ENCODE results near the gene SP3. TPM values are rescaled to one million over a fixed set of nuclear protein-coding genes. Genes with fewer than 3 reads are reported as not detected.
A peak's percentile ranks its signal among the peaks of the same experiment; 100 is the strongest.

The SP3 gene
- total and polyA plus RNA-seq, 2 experiments from 2014 or later = 24.1 to 110 TPM

DNA sequence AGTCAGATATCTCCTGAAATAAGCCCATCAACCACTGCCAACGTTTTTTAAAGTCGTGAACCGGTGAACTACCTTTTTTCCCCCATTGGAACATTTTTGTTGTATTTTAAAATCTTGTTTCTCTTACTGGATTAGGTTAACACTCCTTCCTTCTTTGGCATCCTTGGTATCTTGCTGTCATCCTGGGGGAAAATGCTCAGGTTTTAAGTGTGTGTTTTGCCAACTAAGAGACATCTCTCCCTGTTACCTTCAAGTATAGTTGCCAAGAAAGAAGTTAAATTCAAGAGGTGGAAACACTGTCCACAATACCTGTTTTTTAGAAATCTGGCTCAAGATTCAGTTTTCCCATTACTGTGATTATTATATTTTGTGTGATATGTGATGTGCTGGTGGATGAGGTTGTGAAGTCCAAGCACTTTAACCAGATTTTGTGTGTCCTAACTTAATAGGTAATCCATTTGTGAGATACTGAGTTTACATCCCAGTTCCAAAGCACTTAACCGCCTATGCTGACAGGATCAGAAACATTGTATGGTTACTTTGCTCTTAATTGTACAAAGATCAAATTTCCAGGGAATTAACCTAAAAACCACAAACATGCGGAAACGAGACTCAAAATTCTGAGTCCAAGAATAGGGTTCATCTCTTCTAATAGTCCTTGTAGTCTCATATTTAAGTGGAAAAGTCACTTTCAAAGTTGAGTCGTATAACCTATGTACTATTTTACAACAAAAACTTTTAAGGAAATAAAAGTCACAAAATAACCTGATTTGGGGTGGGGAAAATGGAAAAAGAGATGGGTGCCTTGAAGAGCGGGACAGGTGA lies 1.3 kb upstream of the SP3 start:
- 0 out of 2 replicates have a peak, but pooled peaks cover 2% of the 10 kb centered on the region for H3K36me3 ChIP-seq (ENCODE audit: insufficient read depth)
- ATAC-seq (no peak), DNase-seq (ENCODE audit: low spot score) (no peak)
- Mint-ChIP-seq H3K9me3 (no peaks in the 10 kb centered on the region), H3K4me3 (peak overlapping the region; percentile 91), H3K27ac (peak overlapping the region; percentile 97), H3K36me3 (ENCODE audit: low read depth) (peaks cover 17% of the 10 kb centered on the region), H3K4me1 (peaks cover 43% of the 10 kb centered on the region), H3K27me3 (ENCODE audit: insufficient read depth, low read depth, poor library complexity) (peaks cover 11% of the 10 kb centered on the region)
- H3F3A ChIP-seq (replicated peaks; ENCODE audit: low read depth) = no peaks in the 10 kb centered on the region; the same call in 1 of the 2 replicates
- H3K27me3 ChIP-seq (ENCODE audit: insufficient read depth) = no peaks in the 10 kb centered on the region
- H3K4me1 ChIP-seq (ENCODE audit: insufficient read depth) = peaks cover 30% of the 10 kb centered on the region
- H3K4me3 ChIP-seq = peak overlapping the region; percentile 72
- 0 out of 2 replicates have a peak, but pooled peaks cover 6% of the 10 kb centered on the region for H4K20me1 ChIP-seq (replicated peaks; ENCODE audit: insufficient read depth)
- H3K4me2 ChIP-seq = peak overlapping the region; percentile 85
- no peak overlapping the region for H2AFZ ChIP-seq
- TF ChIP-seq JUNB (IDR thresholded peaks at IDR 0.05; ENCODE audit: unreplicated experiment) = no peak
- no peak for TF ChIP-seq NANOG (IDR thresholded peaks at IDR 0.05; ENCODE audit: borderline replicate concordance)
- TF ChIP-seq EZH2 (IDR thresholded peaks at IDR 0.05; ENCODE audit: low read depth, unreplicated experiment) = no peak
- TF ChIP-seq, protein P1, sequence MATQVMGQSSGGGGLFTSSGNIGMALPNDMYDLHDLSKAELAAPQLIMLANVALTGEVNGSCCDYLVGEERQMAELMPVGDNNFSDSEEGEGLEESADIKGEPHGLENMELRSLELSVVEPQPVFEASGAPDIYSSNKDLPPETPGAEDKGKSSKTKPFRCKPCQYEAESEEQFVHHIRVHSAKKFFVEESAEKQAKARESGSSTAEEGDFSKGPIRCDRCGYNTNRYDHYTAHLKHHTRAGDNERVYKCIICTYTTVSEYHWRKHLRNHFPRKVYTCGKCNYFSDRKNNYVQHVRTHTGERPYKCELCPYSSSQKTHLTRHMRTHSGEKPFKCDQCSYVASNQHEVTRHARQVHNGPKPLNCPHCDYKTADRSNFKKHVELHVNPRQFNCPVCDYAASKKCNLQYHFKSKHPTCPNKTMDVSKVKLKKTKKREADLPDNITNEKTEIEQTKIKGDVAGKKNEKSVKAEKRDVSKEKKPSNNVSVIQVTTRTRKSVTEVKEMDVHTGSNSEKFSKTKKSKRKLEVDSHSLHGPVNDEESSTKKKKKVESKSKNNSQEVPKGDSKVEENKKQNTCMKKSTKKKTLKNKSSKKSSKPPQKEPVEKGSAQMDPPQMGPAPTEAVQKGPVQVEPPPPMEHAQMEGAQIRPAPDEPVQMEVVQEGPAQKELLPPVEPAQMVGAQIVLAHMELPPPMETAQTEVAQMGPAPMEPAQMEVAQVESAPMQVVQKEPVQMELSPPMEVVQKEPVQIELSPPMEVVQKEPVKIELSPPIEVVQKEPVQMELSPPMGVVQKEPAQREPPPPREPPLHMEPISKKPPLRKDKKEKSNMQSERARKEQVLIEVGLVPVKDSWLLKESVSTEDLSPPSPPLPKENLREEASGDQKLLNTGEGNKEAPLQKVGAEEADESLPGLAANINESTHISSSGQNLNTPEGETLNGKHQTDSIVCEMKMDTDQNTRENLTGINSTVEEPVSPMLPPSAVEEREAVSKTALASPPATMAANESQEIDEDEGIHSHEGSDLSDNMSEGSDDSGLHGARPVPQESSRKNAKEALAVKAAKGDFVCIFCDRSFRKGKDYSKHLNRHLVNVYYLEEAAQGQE (IDR thresholded peaks at IDR 0.05; ENCODE audit: unreplicated experiment) = no peak
- TF ChIP-seq, protein P2, sequence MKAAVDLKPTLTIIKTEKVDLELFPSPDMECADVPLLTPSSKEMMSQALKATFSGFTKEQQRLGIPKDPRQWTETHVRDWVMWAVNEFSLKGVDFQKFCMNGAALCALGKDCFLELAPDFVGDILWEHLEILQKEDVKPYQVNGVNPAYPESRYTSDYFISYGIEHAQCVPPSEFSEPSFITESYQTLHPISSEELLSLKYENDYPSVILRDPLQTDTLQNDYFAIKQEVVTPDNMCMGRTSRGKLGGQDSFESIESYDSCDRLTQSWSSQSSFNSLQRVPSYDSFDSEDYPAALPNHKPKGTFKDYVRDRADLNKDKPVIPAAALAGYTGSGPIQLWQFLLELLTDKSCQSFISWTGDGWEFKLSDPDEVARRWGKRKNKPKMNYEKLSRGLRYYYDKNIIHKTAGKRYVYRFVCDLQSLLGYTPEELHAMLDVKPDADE (IDR thresholded peaks at IDR 0.05) = no peak
- TF ChIP-seq, protein P3, sequence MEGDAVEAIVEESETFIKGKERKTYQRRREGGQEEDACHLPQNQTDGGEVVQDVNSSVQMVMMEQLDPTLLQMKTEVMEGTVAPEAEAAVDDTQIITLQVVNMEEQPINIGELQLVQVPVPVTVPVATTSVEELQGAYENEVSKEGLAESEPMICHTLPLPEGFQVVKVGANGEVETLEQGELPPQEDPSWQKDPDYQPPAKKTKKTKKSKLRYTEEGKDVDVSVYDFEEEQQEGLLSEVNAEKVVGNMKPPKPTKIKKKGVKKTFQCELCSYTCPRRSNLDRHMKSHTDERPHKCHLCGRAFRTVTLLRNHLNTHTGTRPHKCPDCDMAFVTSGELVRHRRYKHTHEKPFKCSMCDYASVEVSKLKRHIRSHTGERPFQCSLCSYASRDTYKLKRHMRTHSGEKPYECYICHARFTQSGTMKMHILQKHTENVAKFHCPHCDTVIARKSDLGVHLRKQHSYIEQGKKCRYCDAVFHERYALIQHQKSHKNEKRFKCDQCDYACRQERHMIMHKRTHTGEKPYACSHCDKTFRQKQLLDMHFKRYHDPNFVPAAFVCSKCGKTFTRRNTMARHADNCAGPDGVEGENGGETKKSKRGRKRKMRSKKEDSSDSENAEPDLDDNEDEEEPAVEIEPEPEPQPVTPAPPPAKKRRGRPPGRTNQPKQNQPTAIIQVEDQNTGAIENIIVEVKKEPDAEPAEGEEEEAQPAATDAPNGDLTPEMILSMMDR (conservative IDR thresholded peaks at IDR 0.05; ENCODE audit: low read depth in 2 of 2) = no peak
- H3K27ac ChIP-seq (ENCODE audit: low read depth) = peak overlapping the region; percentile 97
- H3K9me2 ChIP-seq (ENCODE audit: insufficient read depth) = no peaks in the 10 kb centered on the region
- H3K79me2 ChIP-seq (replicated peaks; ENCODE audit: insufficient read depth) = peaks cover 31% of the 10 kb centered on the region

All from GM23338 (cell line).